COLO829 (cell line): Measurements from ENCODE around the gene UFD1.

ENCODE experiments used
- DNase-seq: peaks from one replicate; pipeline ENCODE4 v3.0.0; 2012; ENCODE audit warnings: low spot score

Gene UFD1

GRCh38 chr22:19478901-19479354 is at the start of gene UFD1:
UFD1 (minus strand) TSS chr22:19479193; CDS start chr22:19479085, 108 bp downstream.
- no peak for DNase-seq

- no peak for DNase-seq
Measured at GRCh38 chr22:19527861-19528417, 48.9 kb upstream of the UFD1 start.

- DNase-seq, result no peak
Measured at GRCh38 chr22:19527321-19527721, 48.3 kb upstream of the UFD1 start.

GRCh38 chr22:19526702-19527111 is 47.7 kb upstream of the UFD1 start:
- no peak for DNase-seq

GRCh38 chr22:19526076-19526701 is 47.2 kb upstream of the UFD1 start:
- DNase-seq, result no peak

- DNase-seq, result no peak
Measured at GRCh38 chr22:19525666-19526065, 46.7 kb upstream of the UFD1 start.

- no peak for DNase-seq
Measured at GRCh38 chr22:19525116-19525660, 46.2 kb upstream of the UFD1 start.

GRCh38 chr22:19524170-19525115 is 45.5 kb upstream of the UFD1 start, which contains the start of gene CLDN5:
CLDN5 (minus strand) TSS chr22:19524410; CDS start chr22:19524255, 155 bp downstream.
- no peak for DNase-seq

- no peak for DNase-seq
Measured at GRCh38 chr22:19523240-19524169, 44.5 kb upstream of the UFD1 start.

GRCh38 chr22:19522881-19523239 is 43.9 kb upstream of the UFD1 start:
- no peak for DNase-seq

- DNase-seq, result no peak
Measured at GRCh38 chr22:19522190-19522880, 43.3 kb upstream of the UFD1 start.

- no peak for DNase-seq
Measured at GRCh38 chr22:19520566-19521305, 41.7 kb upstream of the UFD1 start.

GRCh38 chr22:19520007-19520406 is 41.0 kb upstream of the UFD1 start:
- no peak for DNase-seq

GRCh38 chr22:19519041-19519926 is 40.3 kb upstream of the UFD1 start:
- DNase-seq, result no peak

GRCh38 chr22:19518635-19519034 is 39.6 kb upstream of the UFD1 start:
- no peak for DNase-seq

GRCh38 chr22:19517919-19518611 is 39.1 kb upstream of the UFD1 start:
- no peak for DNase-seq

GRCh38 chr22:19517171-19517500 is 38.1 kb upstream of the UFD1 start:
- DNase-seq, result no peak

- no peak for DNase-seq
Measured at GRCh38 chr22:19516378-19517170, 37.6 kb upstream of the UFD1 start.
